HG02973 (cell line): Measurements from ENCODE around the gene CDH4.

Source experiments
- ATAC-seq: cut with Tn5 transposase; IDR thresholded peaks from one replicate; pipeline ENCODE4 v1.9.1; 2021; ENCODE audit warnings: moderate library complexity; ENCODE audit not compliant: unreplicated experiment

Gene CDH4

DNA sequence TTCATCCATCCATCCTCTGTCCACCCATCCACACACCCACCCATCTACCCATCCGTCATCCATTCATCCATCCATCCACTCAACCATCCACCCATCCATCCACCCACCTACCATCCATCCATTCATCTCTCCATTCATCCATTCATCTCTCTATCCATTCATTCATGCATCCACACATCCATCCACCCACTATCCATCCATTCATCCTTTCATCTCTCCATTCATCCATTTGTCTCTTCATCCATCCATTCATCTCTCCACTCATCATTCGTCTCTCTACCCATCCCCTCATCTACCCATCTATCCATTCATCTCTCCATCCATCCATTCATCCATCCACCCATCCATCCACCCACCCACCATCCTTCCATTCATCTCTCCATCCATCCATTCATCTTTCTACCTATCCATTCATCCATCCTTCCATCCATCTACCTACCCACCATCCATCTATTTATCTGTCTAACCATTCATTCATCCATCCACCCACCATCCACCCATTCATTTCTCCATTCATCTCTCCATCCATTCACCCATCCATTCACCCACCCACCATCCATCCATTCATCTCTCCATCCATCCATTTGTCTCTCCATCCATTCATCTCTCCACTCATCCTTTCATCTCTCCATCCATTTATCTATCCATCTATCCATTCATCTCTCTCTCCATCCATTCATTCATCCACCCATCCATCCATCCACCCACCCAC is 538.2 kb downstream of the CDH4 start:
- ATAC-seq = no peak

DNA sequence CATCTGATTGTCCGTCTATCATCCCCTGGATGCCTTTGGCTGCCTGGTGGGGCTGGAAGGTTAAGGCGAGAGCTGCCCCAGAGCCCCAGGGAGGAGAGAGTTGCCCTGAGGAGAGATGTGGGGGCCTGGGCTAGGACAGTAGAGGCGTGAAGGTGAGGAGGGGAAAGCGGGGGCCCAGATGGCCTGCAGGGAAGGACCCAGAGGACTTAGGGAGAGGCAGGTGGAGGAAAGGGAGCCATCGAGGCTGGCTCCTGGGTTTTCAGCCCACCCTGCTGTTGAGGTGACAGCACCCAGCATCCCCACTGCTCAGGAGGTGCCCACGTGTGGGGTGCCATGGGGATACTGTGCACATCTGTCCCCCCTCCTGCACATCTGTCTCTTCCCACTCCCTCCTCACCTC is 539.9 kb downstream of the CDH4 start:
- ATAC-seq = no peak

DNA sequence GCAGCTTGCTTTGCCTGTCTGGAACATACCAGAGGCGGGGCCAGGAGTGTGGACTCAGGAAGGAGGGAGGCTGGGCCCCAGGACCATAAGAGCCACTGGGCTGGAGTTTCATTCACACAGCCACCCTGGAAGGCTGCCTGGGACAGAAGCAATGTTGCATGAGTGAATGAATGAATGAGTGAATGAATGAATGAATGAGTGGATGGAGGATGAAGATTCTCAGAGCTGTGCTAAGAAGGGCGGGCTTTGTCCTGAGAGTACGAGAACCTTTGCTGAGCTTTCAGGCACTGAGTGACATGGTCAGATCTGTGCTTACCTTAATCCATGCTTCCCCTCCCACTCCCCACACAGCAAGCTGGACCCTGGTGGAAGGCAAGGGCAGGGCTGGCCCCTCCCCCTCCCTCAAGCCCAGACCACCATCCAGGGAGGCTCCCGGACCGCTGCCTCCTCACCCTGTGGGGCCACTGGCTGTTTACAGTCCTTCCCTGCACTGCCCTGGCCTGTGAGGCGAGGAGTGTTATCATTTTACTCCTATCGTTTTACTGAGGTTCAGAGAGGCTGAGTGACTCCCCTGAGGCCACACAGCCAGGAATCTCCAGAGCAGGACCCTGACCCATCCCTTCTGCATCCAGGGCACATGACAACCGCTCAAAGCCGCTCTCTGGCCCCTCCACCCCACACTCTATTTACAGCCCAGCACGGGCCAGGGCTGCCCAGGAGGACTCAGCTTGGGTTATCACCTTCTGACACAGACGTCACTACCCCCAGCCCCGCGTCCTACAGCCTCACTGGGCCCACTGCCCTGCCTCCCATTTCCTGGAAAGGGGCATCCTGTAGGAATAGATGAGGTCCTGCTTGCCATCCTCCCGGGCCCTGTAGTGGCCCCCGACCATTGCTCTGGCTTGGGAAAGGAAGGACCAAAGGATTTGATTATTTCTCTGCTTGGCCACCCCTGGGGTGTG is 543.9 kb downstream of the CDH4 start:
- ATAC-seq = no peak

DNA sequence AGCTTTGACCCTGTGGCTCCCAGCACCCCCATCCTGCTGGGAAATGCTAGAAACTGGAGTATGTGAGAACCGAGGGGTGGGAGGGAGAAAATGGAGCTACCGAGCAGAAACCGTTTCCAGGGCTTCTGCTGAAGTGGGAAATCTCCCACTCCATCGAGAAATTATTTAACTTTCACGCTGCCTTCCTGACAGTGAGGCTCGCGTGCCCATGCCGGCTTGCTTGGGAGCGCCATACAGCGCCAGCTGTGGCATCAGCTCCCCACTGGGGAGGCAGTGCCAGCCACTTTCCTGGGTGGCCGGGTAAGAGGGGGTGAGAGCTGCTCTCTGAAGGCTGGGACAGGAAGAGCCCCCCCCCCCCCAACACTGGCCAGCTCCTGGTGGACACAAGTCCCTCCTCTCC is 544.7 kb downstream of the CDH4 start:
- no peak for ATAC-seq

DNA sequence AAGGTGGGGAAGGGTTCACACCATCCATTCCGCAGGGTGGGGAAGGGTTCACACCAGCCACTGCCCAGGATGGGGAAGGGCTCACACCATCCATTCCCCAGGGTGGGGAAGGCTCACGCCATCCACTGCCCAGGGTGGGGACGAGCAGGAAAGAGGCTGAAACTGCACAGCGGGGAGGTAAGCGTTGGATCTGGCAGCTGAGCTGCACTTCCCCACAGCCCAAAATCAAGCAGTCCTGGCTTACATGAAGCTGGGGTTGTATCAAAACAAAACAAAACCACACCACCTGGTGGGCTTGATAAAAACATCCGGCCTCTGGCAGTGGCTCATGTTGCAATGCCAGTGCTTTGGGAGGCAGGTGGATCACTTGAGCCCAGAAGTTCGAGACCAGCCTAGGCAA is 545.1 kb downstream of the CDH4 start:
- ATAC-seq = no peak

DNA sequence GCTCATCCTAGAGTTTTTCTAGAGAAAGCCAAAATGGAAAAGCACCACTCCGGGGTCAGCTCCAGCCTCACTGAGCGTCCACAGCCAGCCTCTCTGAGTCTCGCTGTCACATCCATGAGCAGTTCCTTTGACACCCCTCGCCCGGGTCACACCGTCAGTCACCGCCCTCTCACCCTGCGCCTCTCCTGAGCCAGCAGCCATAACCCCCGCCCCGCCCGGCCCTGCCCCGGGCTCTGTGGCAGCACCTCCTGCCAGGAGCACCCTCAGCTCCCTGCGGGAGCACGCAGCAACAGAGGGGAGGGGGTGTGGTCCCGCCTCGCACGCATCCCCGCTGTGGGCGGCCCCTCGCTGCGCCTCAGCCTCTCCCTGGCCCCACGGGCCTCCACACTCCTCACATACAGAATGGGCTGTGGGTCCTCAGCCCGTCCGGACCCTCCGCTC is 545.9 kb downstream of the CDH4 start:
- ATAC-seq = no peak

DNA sequence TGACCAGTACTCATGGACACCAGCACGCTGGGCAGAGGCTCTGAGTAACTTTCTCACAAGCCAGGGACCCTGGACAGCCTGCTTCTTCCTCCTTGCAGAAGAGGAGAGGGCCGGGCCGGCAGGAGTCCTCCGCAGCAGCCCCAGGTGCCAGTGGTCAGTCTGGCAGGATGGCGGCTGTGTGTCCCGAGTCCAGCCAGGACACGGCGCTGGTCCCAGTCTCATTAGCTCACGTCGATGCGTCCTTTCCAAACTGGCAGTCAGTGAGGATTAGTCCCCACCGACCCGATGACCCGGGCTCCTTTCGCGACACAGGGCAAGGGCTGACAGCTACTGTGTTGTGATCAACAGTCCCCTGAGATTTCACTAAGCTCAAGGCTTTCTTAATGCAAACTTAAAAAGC is 546.6 kb downstream of the CDH4 start:
- no peak for ATAC-seq

DNA sequence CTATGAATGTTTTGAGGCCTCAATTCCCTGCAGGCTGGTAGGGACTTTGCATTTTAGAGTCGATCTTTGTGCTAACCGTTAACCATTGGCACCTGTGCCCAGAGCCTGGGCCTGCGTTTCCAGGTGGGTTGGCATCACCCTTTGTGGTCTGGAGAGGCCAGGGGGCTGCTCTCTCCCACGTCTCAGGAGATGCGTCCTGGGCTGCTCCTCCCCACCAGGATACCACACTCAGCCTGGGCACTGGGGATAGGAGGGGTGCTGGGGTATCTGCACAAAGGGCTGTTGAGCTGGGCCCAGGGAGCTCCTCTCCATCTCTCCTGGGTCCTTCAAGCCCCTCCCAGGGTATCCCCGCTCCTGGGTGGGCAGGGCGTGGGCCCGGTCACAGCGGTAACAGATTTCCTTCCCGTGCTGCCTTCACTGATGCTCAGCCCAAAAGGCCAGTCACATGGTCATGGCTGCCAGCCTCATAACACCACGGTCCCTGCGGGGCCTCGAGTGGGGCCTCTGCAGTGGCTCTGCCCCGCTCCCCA is 547.4 kb downstream of the CDH4 start:
- no peak for ATAC-seq

DNA sequence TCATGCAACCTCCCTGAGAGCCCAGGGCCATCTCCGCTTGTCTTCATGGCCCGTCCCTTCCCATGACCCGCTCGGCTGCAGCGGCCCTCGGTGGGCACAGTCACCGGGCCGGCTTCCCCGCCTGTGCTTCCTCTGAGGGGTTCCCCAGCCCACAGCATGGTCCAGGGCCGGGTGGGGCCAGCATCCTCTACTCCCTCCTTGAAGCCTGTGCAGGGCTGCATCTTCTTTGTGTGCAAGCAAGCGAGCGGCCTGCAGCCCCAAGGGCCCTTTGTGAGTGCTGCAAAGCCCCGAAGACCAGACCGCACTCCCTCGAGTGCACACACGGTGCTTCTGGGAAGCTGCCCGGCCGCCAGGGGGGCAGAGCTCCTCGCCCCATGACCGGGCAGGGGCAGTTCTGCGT is 547.9 kb downstream of the CDH4 start:
- no peak for ATAC-seq

DNA sequence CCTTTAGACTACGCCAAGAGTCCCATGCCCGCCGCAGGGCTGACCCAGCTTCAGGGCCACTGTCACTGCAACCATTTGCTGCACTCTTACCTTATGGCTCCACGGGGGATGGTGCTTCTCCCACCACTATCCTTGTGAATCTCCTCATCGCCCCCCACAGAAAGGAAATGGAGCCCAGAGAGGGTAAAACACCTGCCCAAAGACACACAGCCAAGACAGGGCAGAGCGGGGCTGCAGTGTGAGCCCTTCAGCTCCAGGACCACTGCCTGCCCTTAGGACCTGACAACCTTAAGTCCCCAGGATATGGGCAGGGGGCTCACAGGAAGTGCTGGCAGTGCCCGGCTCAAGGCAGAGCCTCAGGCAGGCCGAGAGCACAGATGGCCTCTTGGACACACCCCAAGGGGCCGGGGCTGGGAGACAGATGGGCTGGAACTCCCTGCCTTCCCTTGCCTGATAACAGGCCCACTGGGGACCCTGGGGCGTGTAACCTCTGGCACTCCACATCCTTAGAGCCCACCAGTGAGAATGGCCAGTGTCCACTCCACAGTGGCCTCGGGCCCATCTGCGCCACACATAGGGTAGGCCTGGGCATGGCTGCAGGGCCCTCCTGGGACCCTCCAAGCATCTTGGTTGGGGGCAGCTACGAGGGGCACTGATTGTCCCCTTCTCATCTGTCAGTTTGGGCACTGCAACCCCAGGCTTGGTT is 548.5 kb downstream of the CDH4 start:
- no peak for ATAC-seq

DNA sequence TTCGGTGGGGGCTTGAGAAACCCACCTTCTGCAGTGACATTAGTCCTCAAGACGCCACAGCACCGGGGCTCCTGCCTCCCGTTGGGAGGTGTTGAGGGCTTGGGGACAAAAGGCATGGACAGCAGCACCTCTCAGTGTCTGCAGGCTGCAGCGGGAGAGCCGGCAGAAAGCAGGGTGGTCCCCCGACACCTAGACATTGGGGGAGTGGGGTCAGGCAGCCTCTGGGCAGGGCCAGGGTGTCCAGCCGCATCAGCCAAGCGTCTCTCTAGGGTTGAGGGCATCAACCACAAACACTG is 549.0 kb downstream of the CDH4 start:
- ATAC-seq = no peak

DNA sequence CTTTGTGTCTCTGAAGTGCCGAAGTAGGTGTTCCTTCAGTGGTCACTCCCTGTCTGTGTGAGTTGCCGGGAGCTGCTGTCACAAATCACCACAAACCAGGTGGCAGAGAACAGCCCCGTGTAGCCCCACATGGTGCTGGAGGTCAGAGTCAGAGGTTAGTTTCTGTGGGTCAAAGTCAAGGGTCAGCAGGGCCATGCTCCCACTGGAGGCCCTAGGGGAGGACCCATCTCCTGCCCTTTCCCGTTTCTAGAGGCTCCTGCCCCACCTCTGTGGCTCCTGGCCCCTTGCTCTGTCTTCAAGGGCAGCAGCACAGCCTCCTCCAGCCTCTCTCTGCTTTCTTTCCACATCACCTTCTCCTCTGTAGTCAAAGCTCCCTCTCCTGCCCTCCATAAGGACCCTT is 549.4 kb downstream of the CDH4 start:
- ATAC-seq = no peak

DNA sequence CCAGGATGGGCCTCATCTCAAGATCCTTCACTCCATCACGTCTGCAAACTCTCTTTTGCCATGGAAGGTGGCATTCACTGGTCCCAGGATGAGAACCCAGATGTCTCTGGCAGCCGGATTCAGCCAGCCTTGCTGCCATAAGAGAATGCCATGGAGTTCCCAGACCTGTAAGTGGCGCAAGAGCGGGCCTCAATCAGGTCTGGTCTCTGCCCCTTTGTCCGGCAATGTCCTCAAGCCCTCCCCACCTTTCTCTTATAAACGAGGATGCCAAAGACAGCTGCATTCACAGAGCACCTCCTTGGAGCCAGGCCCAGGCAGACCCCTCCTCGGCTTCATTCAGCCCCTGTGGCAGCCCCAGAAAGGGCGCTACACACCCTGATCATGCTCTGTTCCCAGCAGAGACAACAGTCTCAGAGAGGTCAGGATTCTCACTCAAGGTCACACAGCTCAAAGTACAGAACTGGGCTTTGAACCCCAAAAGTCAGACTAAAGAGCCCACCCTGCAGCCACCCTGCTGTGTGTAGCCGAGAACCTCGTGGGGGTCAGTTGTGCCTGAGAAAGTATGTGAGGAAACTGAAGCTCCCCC is 549.9 kb downstream of the CDH4 start:
- no peak for ATAC-seq

DNA sequence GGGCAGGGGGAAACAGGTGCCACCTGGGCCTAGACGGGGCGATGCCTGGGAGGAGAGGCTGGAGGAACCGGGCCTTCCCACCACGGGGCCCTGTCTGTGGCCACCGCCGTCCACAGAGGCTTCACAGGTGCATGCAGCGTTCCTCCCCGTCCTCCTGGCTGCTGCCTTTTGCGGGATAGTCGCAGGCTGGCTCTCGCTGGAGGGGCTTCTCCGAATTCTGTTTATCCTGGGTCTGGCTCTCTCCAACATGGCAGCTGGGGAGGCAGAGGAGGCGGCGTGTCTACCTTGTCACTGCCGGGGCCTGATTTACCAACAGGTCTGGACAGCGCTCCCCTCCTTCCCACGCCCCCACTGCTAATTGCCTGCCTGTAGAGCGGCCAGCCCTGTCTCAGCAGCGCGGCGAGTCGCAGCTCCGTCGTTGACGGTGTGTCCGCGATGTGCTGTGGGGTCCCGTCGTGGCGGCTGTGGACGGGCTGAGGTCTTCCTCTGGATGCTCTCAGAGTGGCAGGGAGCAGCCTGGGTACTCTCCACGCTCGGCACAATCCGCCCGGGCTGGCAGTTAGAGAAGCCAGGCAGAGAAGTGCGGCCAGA is 550.8 kb downstream of the CDH4 start:
- no peak for ATAC-seq

DNA sequence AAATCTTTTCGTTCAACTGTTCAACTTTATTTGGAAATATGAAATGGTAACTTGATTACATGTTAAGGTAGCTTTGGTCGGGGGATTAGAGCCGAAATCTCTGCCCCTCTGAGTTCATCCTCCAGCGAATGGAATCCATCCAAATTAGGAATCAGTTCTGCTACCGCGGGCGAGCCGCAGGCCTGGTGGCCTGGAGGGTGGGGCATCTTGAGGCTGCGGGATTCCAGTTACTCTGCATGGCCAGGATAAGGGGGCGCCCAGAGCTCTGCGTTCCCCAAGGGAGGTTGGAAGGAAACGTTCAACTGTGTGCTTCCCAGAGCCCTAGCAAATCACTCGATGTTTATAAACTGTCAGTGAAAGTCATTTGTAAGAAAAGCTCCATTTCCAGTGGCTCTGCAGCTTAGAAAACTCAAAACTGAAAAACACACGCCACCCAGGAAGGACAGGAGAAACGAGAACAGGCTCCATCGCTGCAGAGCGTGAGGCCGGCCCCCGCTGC is 551.4 kb downstream of the CDH4 start:
- ATAC-seq = no peak

DNA sequence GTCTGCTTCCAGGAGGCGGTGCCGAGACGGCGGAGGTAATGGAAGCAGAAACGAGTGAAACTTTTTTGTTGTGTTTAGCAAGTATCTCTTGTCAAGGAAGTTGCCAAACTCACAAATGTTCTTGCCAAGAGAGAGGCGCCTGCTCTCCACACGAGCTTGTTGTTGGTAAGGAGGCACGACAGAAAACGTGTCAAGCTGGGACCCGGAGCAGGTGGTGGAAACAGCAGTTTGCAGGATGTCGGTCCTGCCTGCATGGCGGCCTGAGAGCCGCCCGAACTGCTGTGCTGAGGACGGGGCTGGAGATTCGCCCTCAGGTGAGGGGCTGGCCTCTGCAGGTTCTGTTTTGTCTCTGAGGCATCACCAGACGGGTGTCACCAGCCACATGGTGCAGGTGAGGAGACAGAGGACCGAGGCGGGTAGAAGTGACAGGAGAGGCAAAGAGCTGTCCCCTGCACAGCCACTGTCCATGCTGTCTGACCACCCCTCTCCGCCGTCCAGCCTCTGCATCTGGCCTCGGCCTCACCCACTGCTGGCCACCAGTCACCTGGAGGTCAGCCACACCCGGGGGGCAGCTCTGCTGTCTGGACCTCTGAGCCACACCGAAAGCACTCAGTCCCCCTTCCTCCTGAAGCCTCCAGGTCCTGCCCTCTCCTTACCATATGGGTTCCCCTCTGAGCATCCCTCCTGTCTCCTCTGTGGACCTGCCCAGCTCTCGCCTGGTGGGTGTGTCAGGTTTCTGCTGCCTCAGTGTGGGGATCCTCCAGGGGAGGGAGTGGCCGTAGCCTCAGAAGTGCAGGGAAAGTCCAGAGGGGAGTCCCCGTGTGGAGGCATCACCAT is 552.1 kb downstream of the CDH4 start:
- no peak for ATAC-seq

DNA sequence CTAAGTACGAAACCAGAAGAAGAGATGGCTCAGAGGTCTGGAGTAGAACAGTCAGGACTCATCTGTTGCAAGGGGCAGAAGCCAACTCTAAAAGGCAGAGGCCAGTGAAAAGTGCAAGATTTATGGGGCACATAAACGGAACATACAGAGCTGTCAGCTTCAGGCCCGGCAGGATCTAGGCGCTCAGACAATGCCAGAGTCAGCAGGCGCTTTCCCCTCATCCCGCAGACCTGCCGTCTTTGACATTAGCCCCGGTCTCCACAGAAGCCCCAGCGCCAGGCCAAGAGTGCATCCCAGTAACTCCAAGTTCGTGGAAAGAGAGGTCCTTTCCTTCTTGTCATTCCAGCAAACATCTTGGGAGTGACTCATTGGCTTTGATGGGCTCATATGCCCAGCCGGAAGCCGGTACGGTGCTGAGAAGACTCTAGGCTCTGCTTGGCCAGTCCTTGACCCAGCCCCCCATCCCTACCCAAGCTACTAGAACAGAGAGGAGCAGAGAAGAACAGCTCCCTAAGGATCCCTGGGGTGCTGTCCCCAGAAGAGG is 552.8 kb downstream of the CDH4 start:
- no peak for ATAC-seq

DNA sequence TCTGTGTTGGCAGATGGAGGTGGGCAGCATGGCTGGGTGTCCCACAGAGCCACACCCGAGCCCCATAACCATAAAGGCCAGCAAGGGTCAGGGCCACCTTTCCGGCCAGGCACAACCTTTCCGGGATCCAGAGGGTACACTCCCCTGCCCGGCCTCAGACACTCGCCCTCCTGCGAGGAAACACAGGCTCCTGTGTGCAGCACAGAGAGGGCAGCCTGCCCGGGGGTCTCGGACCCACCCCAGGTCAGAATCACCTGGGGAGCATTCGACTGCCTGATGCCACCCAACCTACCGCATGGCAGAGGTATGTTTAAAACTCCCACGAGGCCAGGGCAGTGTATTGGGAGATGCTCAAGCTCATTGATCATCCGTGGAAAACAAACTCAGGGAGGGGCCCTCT is 553.3 kb downstream of the CDH4 start:
- no peak for ATAC-seq

DNA sequence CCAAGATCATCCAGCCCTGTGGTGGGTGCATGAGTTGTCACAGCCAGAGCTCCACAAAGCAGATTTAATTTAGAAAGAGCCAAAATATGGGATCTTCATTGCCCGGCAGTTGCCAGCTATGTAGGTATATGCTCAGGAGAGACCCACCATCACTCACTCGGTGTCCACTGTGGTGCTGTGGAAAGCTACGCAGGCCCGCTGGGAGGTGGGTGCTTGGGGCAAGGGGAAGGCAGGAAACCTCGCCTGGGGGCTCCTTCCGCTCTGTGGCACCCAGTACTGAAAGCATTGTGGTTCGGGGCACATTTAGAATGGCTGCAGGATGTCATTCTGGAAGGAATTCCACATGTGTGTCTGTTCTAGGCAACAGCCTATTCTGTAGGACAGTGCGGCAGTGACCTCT is 553.7 kb downstream of the CDH4 start:
- ATAC-seq = no peak
